ENCODE results near the gene CNPY1. TPM values are rescaled to one million over a fixed set of nuclear protein-coding genes. Genes with fewer than 3 reads are reported as not detected.
"Not testable (repeated sequence)": the region's sequence is repeated elsewhere in the genome, so short reads cannot be mapped to it uniquely, and the experiment has no call there.

The CNPY1 gene
- total and polyA plus RNA-seq, 5 donors = not detected

- H3K27me3 ChIP-seq (ENCODE audit: control insufficient read depth, insufficient read depth) = no peaks in the 10 kb centered on the region
- DNase-seq = peak in 1 of 3 donors; percentile 16
- 67% methylated on average over 18 of the region's 18 CpGs for WGBS
These were observed 21.4 kb upstream of the CNPY1 start for GRCh38 chr7:155567646-155568332.

GRCh38 chr7:155566011-155566836 lies 19.9 kb upstream of the CNPY1 start:
- 90% methylated on average over 31 of the region's 31 CpGs for WGBS
- intact Hi-C loops (cut with DNase I) = no loop called here
- Histone ChIP-seq H3K27ac (ENCODE audit: low read length) (no peak overlapping the region), H3K9me3 (ENCODE audit: control insufficient read depth, low read length) (no peaks in the 10 kb centered on the region), H3K4me3 (ENCODE audit: low read length) (no peak overlapping the region), H3K27me3 (ENCODE audit: control insufficient read depth, insufficient read depth) (no peaks in the 10 kb centered on the region), H3K4me1 (ENCODE audit: control insufficient read depth, insufficient read depth, low read length) (no peaks in the 10 kb centered on the region)
- ATAC-seq (no peak), DNase-seq (peak in 1 of 3 donors; percentile 46)

More at GRCh38 chr7:155567646-155568332, 21.4 kb upstream of the CNPY1 start:
- no peak overlapping the region for H3K27ac ChIP-seq (ENCODE audit: low read length)
- ATAC-seq = no peak
- H3K9me3 ChIP-seq (ENCODE audit: control insufficient read depth, low read length) = no peaks in the 10 kb centered on the region
- intact Hi-C loops (cut with DNase I) = no loop called here
- H3K4me1 ChIP-seq (ENCODE audit: control insufficient read depth, insufficient read depth, low read length) = no peaks in the 10 kb centered on the region
- no peak overlapping the region for H3K4me3 ChIP-seq (ENCODE audit: low read length)

- no peak overlapping the region for H3K4me3 ChIP-seq (ENCODE audit: low read length)
- H3K9me3 ChIP-seq (ENCODE audit: control insufficient read depth, low read length) = no peaks in the 10 kb centered on the region
- no peak overlapping the region for H3K27ac ChIP-seq (ENCODE audit: low read length)
- 88% methylated on average over 10 of the region's 10 CpGs for WGBS
- no peak for ATAC-seq
- peak in 1 of 3 donors; percentile 40 for DNase-seq
- intact Hi-C loops (cut with DNase I) = no loop called here
- H3K27me3 ChIP-seq (ENCODE audit: control insufficient read depth, insufficient read depth) = no peaks in the 10 kb centered on the region
- H3K4me1 ChIP-seq (ENCODE audit: control insufficient read depth, insufficient read depth, low read length) = no peaks in the 10 kb centered on the region
These were observed 19.2 kb upstream of the CNPY1 start for GRCh38 chr7:155565596-155565995.

GRCh38 chr7:155562976-155563375 lies 16.6 kb upstream of the CNPY1 start:
- intact Hi-C loops (cut with DNase I); H3K4me3 ChIP-seq (ENCODE audit: low read length); H3K4me1 ChIP-seq (ENCODE audit: control insufficient read depth, insufficient read depth, low read length); ATAC-seq; H3K27me3 ChIP-seq (ENCODE audit: control insufficient read depth, insufficient read depth); H3K27ac ChIP-seq (ENCODE audit: low read length); H3K9me3 ChIP-seq (ENCODE audit: control insufficient read depth, low read length): not testable (repeated sequence)
- DNase-seq = peak in 1 of 3 donors; percentile 5
- 94% methylated on average over 10 of the region's 10 CpGs for WGBS

- DNase-seq = peak in 1 of 3 donors; percentile 30
- no peak for ATAC-seq
- H3K27ac ChIP-seq (ENCODE audit: low read length) = no peak overlapping the region
- intact Hi-C loops (cut with DNase I) = no loop called here
- H3K4me3 ChIP-seq (ENCODE audit: low read length) = no peak overlapping the region
- WGBS = 73% methylated on average over 9 of the region's 9 CpGs
- H3K9me3 ChIP-seq (ENCODE audit: control insufficient read depth, low read length) = no peaks in the 10 kb centered on the region
- H3K4me1 ChIP-seq (ENCODE audit: control insufficient read depth, insufficient read depth, low read length) = no peaks in the 10 kb centered on the region
- H3K27me3 ChIP-seq (ENCODE audit: control insufficient read depth, insufficient read depth) = no peaks in the 10 kb centered on the region
These were observed 15.7 kb upstream of the CNPY1 start for GRCh38 chr7:155562106-155562505.

- no peaks in the 10 kb centered on the region for H3K27me3 ChIP-seq (ENCODE audit: control insufficient read depth, insufficient read depth)
- no peak for ATAC-seq
- 83% methylated on average over 18 of the region's 18 CpGs for WGBS
- no peaks in the 10 kb centered on the region for H3K4me1 ChIP-seq (ENCODE audit: control insufficient read depth, insufficient read depth, low read length)
- no peak overlapping the region for H3K4me3 ChIP-seq (ENCODE audit: low read length)
- H3K9me3 ChIP-seq (ENCODE audit: control insufficient read depth, low read length) = no peaks in the 10 kb centered on the region
- no peak overlapping the region for H3K27ac ChIP-seq (ENCODE audit: low read length)
- DNase-seq = peak in 1 of 3 donors; percentile 7
- intact Hi-C loops (cut with DNase I) = no loop called here
These were observed 14.8 kb upstream of the CNPY1 start for GRCh38 chr7:155560982-155561686.

- DNase-seq (peak in 1 of 3 donors; percentile 30), ATAC-seq (no peak)
- WGBS = 77% methylated on average over 21 of the region's 21 CpGs
- no peak overlapping the region for H3K27ac ChIP-seq (ENCODE audit: low read length)
- intact Hi-C loops (cut with DNase I) = no loop called here
- H3K27me3 ChIP-seq (ENCODE audit: control insufficient read depth, insufficient read depth) = no peaks in the 10 kb centered on the region
- no peak overlapping the region for H3K4me3 ChIP-seq (ENCODE audit: low read length)
- no peaks in the 10 kb centered on the region for H3K4me1 ChIP-seq (ENCODE audit: control insufficient read depth, insufficient read depth, low read length)
- no peaks in the 10 kb centered on the region for H3K9me3 ChIP-seq (ENCODE audit: control insufficient read depth, low read length)
These were observed 14.0 kb upstream of the CNPY1 start for GRCh38 chr7:155560196-155560885.

- Histone ChIP-seq H3K9me3 (ENCODE audit: control insufficient read depth, low read length) (no peaks in the 10 kb centered on the region), H3K4me3 (ENCODE audit: low read length) (no peak overlapping the region), H3K27ac (ENCODE audit: low read length) (no peak overlapping the region), H3K27me3 (ENCODE audit: control insufficient read depth, insufficient read depth) (no peaks in the 10 kb centered on the region), H3K4me1 (ENCODE audit: control insufficient read depth, insufficient read depth, low read length) (no peaks in the 10 kb centered on the region)
- peak in 1 of 3 donors; percentile 41 for DNase-seq
- no peak for ATAC-seq
- WGBS = 80% methylated on average over 13 of the region's 13 CpGs
- intact Hi-C loops (cut with DNase I) = no loop called here
These were observed 13.3 kb upstream of the CNPY1 start for GRCh38 chr7:155559519-155560108.

GRCh38 chr7:155558961-155559360 lies 12.6 kb upstream of the CNPY1 start:
- no peaks in the 10 kb centered on the region for H3K27me3 ChIP-seq (ENCODE audit: control insufficient read depth, insufficient read depth)
- no peak overlapping the region for H3K4me3 ChIP-seq (ENCODE audit: low read length)
- H3K27ac ChIP-seq (ENCODE audit: low read length) = no peak overlapping the region
- intact Hi-C loops (cut with DNase I) = no loop called here
- ATAC-seq = no peak
- H3K4me1 ChIP-seq (ENCODE audit: control insufficient read depth, insufficient read depth, low read length) = no peaks in the 10 kb centered on the region
- H3K9me3 ChIP-seq (ENCODE audit: control insufficient read depth, low read length) = peaks cover 1% of the 10 kb centered on the region
- DNase-seq = peak in 1 of 3 donors; percentile 16
- WGBS = 92% methylated on average over 13 of the region's 13 CpGs

- ATAC-seq (no peak), DNase-seq (no peak)
- Histone ChIP-seq H3K4me3 (ENCODE audit: low read length) (no peak overlapping the region), H3K9me3 (ENCODE audit: control insufficient read depth, low read length) (peaks cover 1% of the 10 kb centered on the region), H3K4me1 (ENCODE audit: control insufficient read depth, insufficient read depth, low read length) (no peaks in the 10 kb centered on the region), H3K27me3 (ENCODE audit: control insufficient read depth, insufficient read depth) (no peaks in the 10 kb centered on the region), H3K27ac (ENCODE audit: low read length) (no peak overlapping the region)
- WGBS = 92% methylated on average over 8 of the region's 8 CpGs
- intact Hi-C loops (cut with DNase I) = no loop called here
These were observed 12.0 kb upstream of the CNPY1 start for GRCh38 chr7:155558351-155558750.
